GM19452 (cell line): ENCODE data around the gene KAT5.
"Not testable (repeated sequence)": the region's sequence is repeated elsewhere in the genome, so short reads cannot be mapped to it uniquely, and the experiment has no call there.

Source experiments
- ATAC-seq: cut with Tn5 transposase; IDR thresholded peaks from one replicate; pipeline ENCODE4 v1.9.1; 2021; ENCODE audit not compliant: unreplicated experiment

Gene KAT5

GRCh38 chr11:65711785-65712632, at the start of gene KAT5:
Gene KAT5 (plus strand): TSS chr11:65712252. CDS start chr11:65712268, 16 bp downstream.
- ATAC-seq, result peak; percentile 77

GRCh38 chr11:65662799-65663638, 49.0 kb upstream of the KAT5 start, which contains the start of gene RELA:
Gene RELA (minus strand): TSS chr11:65662916. CDS start chr11:65662832, 84 bp downstream.
- peak; percentile 79 for ATAC-seq

- no peak for ATAC-seq
Observed at GRCh38 chr11:65663639-65664200, 48.3 kb upstream of the KAT5 start.

GRCh38 chr11:65672180-65672860, 39.7 kb upstream of the KAT5 start:
- no peak for ATAC-seq

GRCh38 chr11:65672982-65673381, 39.1 kb upstream of the KAT5 start:
- ATAC-seq, result no peak

- no peak for ATAC-seq
Observed at GRCh38 chr11:65680192-65680743, 31.8 kb upstream of the KAT5 start.

GRCh38 chr11:65683480-65683879, 28.6 kb upstream of the KAT5 start:
- not testable (repeated sequence) for ATAC-seq

GRCh38 chr11:65685981-65686380, 26.1 kb upstream of the KAT5 start:
- no peak for ATAC-seq

- ATAC-seq, result not testable (repeated sequence)
Observed at GRCh38 chr11:65691847-65692246, 20.2 kb upstream of the KAT5 start.

- no peak for ATAC-seq
Observed at GRCh38 chr11:65692367-65692766, 19.7 kb upstream of the KAT5 start.

- no peak for ATAC-seq
Observed at GRCh38 chr11:65695459-65696241, 16.4 kb upstream of the KAT5 start.

- no peak for ATAC-seq
Observed at GRCh38 chr11:65696802-65697552, 15.1 kb upstream of the KAT5 start.

GRCh38 chr11:65698205-65698604, 13.8 kb upstream of the KAT5 start:
- ATAC-seq, result no peak

- no peak for ATAC-seq
Observed at GRCh38 chr11:65699306-65699705, 12.7 kb upstream of the KAT5 start.

- ATAC-seq, result no peak
Observed at GRCh38 chr11:65700399-65700798, 11.7 kb upstream of the KAT5 start.

- no peak for ATAC-seq
Observed at GRCh38 chr11:65701686-65702085, 10.4 kb upstream of the KAT5 start.

- no peak for ATAC-seq
Observed at GRCh38 chr11:65703846-65704245, 8.2 kb upstream of the KAT5 start.

- ATAC-seq, result not testable (repeated sequence)
Observed at GRCh38 chr11:65706303-65706763, 5.7 kb upstream of the KAT5 start.

GRCh38 chr11:65707002-65707401, 5.0 kb upstream of the KAT5 start:
- ATAC-seq, result not testable (repeated sequence)
